SU-DHL-6 (cell line): ENCODE data around the gene GPR55.

Experiments
- CTCF ChIP-seq: fragments of 200-600 bp; sonication (generic); IDR thresholded peaks from one replicate; pipeline ENCODE4 v1.5.1; 2017; ENCODE audit warnings: antibody characterized with exemption, mild to moderate bottlenecking, low read length, moderate library complexity; ENCODE audit not compliant: insufficient read depth, poor library complexity, severe bottlenecking
- EZH2phosphoT487 ChIP-seq: fragments of 200-600 bp; sonication (generic), shearing (Covaris generic); conservative IDR thresholded peaks from 2 replicates; pipeline ENCODE4 v1.6.1; 2018; ENCODE audit warnings: mild to moderate bottlenecking, antibody characterized with exemption, low read length, moderate library complexity, mixed read lengths

GRCh38 chr2:230904856-230905447 is 20.1 kb downstream of the GPR55 start:
- TF ChIP-seq CTCF (no peak), EZH2phosphoT487 (no peak)
